ENCODE data around the gene FHAD1.

FHAD1 gene

DNA sequence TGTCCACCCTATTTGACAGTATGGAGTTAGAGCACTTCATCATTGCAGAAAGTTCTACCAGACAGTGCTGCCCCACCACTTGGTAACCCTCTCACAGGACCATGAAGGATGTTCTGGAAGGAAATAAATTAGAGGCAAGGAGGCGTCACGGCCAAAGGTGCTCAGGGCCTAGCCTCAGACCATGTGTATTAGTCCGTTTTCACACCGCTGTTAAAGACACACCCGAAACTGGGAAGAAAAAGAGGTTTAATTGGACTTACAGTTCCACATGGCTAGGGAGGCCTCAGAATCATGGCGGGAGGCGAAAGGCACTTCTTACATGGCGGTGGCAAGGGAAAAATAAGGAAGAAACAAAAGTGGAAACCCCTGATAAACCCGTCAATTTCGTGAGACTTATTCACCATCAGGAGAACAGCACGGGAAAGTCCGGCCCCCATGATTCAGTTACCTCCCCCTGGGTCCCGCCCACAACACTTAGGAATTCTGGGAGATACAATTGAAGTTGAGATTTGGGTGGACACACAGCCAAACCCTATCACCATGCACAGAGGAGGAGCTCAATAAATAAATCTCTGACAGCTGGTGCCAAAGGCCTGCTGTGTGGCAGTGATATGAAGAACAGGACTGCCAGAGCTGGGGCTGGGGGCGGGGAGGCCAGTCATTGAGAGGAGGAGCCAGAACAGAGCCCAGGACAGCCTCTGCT, 75.8 kb downstream of the FHAD1 start:
- DNase-seq (ENCODE audit: extremely low spot score) = no peak
- CTCF ChIA-PET = interaction anchor here (0.8 to 4.5 kb wide), 33 partner anchors 9 to 418 kb away, joined by 3 to 151 read pairs (median 4); partner anchors contain the start of gene CTRC

DNA sequence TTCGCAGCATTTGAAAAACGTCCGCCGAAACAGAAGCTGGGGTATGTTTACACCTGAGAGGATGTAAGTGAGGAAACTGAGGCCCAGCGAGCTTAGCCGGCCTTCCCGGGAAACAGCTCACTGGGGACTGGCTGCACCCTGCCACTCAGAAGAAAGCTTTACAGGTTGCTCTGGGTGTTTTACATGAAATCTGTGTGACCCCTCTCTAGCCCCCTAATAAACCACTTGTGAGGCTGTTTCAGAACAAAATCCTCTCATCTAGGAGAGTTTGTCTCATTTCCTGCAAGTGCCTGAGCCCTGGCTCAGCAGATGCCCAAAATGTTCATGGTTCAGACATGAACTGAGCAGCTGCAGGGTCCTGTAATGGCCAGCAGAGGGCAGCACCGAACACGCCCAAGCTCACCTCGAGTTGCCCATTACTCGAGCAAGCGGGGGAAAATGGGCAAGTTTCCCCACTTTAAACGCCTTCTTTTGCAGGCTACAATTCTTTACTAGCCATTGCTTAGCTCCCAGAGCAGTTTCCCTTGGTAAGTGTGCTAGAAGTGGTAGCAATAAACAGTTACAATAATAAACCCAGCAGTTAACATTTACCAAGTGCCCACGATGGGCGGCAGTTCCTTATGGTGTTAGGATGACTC, 76.4 kb downstream of the FHAD1 start:
- ChIA-PET CTCF (interaction anchor here (0.7 to 4.5 kb wide), 37 partner anchors 10 to 418 kb away, joined by 3 to 151 read pairs (median 4); partner anchors contain the start of gene CTRC), POLR2A (no interaction called here)
- TF ChIP-seq, protein P1, sequence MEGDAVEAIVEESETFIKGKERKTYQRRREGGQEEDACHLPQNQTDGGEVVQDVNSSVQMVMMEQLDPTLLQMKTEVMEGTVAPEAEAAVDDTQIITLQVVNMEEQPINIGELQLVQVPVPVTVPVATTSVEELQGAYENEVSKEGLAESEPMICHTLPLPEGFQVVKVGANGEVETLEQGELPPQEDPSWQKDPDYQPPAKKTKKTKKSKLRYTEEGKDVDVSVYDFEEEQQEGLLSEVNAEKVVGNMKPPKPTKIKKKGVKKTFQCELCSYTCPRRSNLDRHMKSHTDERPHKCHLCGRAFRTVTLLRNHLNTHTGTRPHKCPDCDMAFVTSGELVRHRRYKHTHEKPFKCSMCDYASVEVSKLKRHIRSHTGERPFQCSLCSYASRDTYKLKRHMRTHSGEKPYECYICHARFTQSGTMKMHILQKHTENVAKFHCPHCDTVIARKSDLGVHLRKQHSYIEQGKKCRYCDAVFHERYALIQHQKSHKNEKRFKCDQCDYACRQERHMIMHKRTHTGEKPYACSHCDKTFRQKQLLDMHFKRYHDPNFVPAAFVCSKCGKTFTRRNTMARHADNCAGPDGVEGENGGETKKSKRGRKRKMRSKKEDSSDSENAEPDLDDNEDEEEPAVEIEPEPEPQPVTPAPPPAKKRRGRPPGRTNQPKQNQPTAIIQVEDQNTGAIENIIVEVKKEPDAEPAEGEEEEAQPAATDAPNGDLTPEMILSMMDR (IDR thresholded peaks at IDR 0.05; ENCODE audit: control extremely low read depth, extremely low read depth, low read depth, missing control alignments) = peak; percentile 98
- peak; percentile 82 for DNase-seq (ENCODE audit: extremely low spot score)

More for the DNA sequence above, 75.8 kb downstream of the FHAD1 start:
- POLR2A ChIA-PET = no interaction called here
- TF ChIP-seq, protein P1 (IDR thresholded peaks at IDR 0.05; ENCODE audit: control extremely low read depth, extremely low read depth, low read depth, missing control alignments) = no peak

- DNase-seq (ENCODE audit: extremely low spot score) = no peak
- ChIA-PET CTCF (interaction anchor here (0.7 to 4.5 kb wide), 34 partner anchors 10 to 417 kb away, joined by 3 to 151 read pairs (median 4); partner anchors contain the start of gene CTRC), POLR2A (no interaction called here)
- TF ChIP-seq, protein P1 (IDR thresholded peaks at IDR 0.05; ENCODE audit: control extremely low read depth, extremely low read depth, low read depth, missing control alignments) = no peak
Observed at GRCh38 chr1:15323989-15324868, 77.2 kb downstream of the FHAD1 start.

- DNase-seq (ENCODE audit: extremely low spot score) = no peak
- TF ChIP-seq, protein P1 (IDR thresholded peaks at IDR 0.05; ENCODE audit: control extremely low read depth, extremely low read depth, low read depth, missing control alignments) = no peak
- CTCF ChIA-PET = interaction anchor here (0.7 to 4.5 kb wide), 14 partner anchors 9 to 174 kb away, joined by 3 to 151 read pairs (median 8); no protein-coding TSS in a partner anchor
- POLR2A ChIA-PET = no interaction called here
Observed at GRCh38 chr1:15324869-15325335, 77.9 kb downstream of the FHAD1 start.

DNA sequence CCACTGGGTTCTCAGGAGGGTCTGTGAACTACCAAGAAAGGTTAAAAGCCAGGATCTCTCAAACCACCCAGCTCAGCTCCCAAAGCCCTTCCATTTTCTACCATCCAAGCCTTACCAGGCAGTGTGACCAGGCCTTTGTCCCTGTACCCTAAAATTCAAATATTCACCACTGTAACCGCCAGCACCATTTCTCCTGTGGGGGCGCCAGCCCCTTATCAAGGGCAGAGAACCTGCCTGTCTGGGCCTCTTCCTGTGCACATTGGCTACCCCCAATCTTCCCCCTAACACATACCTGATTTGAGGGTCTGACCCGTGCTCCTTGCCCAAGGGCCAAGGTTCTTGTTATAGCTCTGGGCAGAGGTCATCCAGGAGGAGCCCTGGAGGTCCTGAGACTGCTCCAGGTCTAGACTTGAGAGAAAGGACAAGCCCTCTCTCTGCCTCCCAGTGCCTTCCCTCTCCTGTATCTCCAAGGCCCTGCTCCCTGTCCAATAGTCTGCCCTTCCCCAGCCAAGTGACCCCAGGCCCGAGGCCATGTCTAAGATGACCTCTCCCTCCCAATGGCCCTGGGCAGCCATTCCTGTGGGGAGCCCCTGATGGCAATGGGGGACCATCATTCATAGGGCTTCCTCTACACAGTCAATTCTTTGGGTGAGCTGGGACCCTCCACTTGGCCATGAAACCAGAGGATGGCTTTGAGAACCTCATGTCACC, 78.5 kb downstream of the FHAD1 start:
- CTCF ChIA-PET = interaction anchor here (1.8 to 4.5 kb wide), 5 partner anchors 9 to 173 kb away, joined by 4 to 151 read pairs (median 26); no protein-coding TSS in a partner anchor

More for the DNA sequence above, 78.5 kb downstream of the FHAD1 start:
- no peak for DNase-seq (ENCODE audit: extremely low spot score)
- TF ChIP-seq, protein P1 (IDR thresholded peaks at IDR 0.05; ENCODE audit: control extremely low read depth, extremely low read depth, low read depth, missing control alignments) = no peak
- POLR2A ChIA-PET = no interaction called here

Measured in GM10248 (cell line).